H1 (cell line): ENCODE data around the gene GPER1. TPM values are rescaled to one million over a fixed set of nuclear protein-coding genes. Genes with fewer than 3 reads are reported as not detected.
A peak's percentile ranks its signal among the peaks of the same experiment; 100 is the strongest.

Experiments used
- CTCF ChIA-PET: fragments of 300-600 bp; sonication (Branson Sonifier 250); formaldehyde crosslinking; loops from one replicate; lab custom pipeline; 2021; ENCODE audit not compliant: partially characterized antibody; lab: Charles Lee
- POLR2A ChIA-PET: fragments of 300-600 bp; sonication (Branson Sonifier 250); formaldehyde crosslinking; loops from one replicate; lab custom pipeline; 2021; ENCODE audit warnings: inconsistent platforms; ENCODE audit not compliant: partially characterized antibody; lab: Charles Lee
- DNase-seq, 2 experiments: peaks; one replicate each; pipeline versions ENCODE4 v3.0.0 to v3.0.0-alpha.2; 2010 to 2022; ENCODE audit warnings: low spot score in 2 of 2, low read depth in 1 of 2, mixed read lengths in 1 of 2
- FAIRE-seq: peaks from 2 replicates; lab custom pipeline; 2011; peaks lifted over from hg19 to GRCh38; lab: Jason Lieb, UNC
- H2AFZ ChIP-seq: 2 replicates; pipeline ENCODE4 v1.8.1; 2012; ENCODE audit warnings: low read length, inconsistent platforms
- H2AK5ac ChIP-seq: 2 replicates; pipeline ENCODE4 v1.6.1; 2013; ENCODE audit warnings: low read depth, low read length
- H2BK120ac ChIP-seq: replicated peaks from 2 replicates; pipeline ENCODE3; 2013; ENCODE audit warnings: low read depth, low read length, inconsistent platforms
- H2BK12ac ChIP-seq: 2 replicates; pipeline ENCODE4 v1.6.1; 2013; ENCODE audit warnings: low read depth, low read length
- H2BK15ac ChIP-seq: 2 replicates; pipeline ENCODE4 v1.6.1; 2013; ENCODE audit warnings: low read length
- H2BK20ac ChIP-seq: 2 replicates; pipeline ENCODE4 v1.6.1; 2013; ENCODE audit warnings: low read length
- H2BK5ac ChIP-seq: 2 replicates; pipeline ENCODE4 v1.6.1; 2013; ENCODE audit warnings: low read depth, low read length
- H3K14ac ChIP-seq: 2 replicates; pipeline ENCODE4 v1.6.1; 2013; ENCODE audit warnings: inconsistent platforms; ENCODE audit not compliant: insufficient read length
- H3K18ac ChIP-seq: 2 replicates; pipeline ENCODE4 v1.6.1; 2013; ENCODE audit warnings: low read length; ENCODE audit errors: extremely low read depth
- H3K23ac ChIP-seq: 2 replicates; pipeline ENCODE4 v1.6.1; 2013; ENCODE audit warnings: inconsistent platforms; ENCODE audit not compliant: insufficient read length
- H3K23me2 ChIP-seq: 2 replicates; pipeline ENCODE4 v1.6.1; 2013; ENCODE audit warnings: low read depth, low read length
- H3K27ac ChIP-seq: 2 replicates; pipeline ENCODE4 v1.6.1; 2011; ENCODE audit warnings: low read depth, low read length, inconsistent platforms
- H3K27me3 ChIP-seq, 4 experiments: replicated peaks in 1 of 4; 1 replicate in 1 of 4; 2 replicates in 3 of 4; pipeline versions ENCODE4 v1.6.1 to v1.8.1; 2011 to 2013; ENCODE audit warnings: low read length in 3 of 4, mild to moderate bottlenecking in 3 of 4, inconsistent platforms in 2 of 4, mixed read lengths in 2 of 4, moderate library complexity in 1 of 4; ENCODE audit not compliant: control insufficient read depth in 3 of 4, insufficient read depth in 3 of 4; ENCODE audit errors: extremely low read depth in 1 of 4
- H3K36me3 ChIP-seq, 4 experiments: 2 replicates each; pipeline versions ENCODE4 v1.6.1 to v1.8.1; 2011 to 2013; ENCODE audit warnings: mild to moderate bottlenecking in 4 of 4, low read length in 3 of 4, moderate library complexity in 2 of 4, control low read depth in 1 of 4, inconsistent platforms in 1 of 4; ENCODE audit not compliant: insufficient read depth in 4 of 4, control insufficient read depth in 2 of 4
- H3K4ac ChIP-seq: replicated peaks from 2 replicates; pipeline ENCODE3; 2013; ENCODE audit warnings: low read length, low read depth, mixed read lengths, inconsistent platforms; ENCODE audit not compliant: insufficient read length
- H3K4me1 ChIP-seq, 4 experiments: replicated peaks in 1 of 4; 1 replicate in 1 of 4; 2 replicates in 3 of 4; pipeline versions ENCODE4 v1.6.1 to v1.8.1; 2011 to 2013; ENCODE audit warnings: low read length in 3 of 4, inconsistent platforms in 2 of 4, mixed read lengths in 1 of 4; ENCODE audit not compliant: insufficient read depth in 4 of 4, control insufficient read depth in 3 of 4
- H3K4me2 ChIP-seq, 2 experiments: 2 replicates each; pipeline versions ENCODE4 v1.6.1 to v1.8.1; 2011 to 2013; ENCODE audit warnings: low read depth in 2 of 2, low read length in 2 of 2, control low read depth in 1 of 2, inconsistent platforms in 1 of 2, mild to moderate bottlenecking in 1 of 2; ENCODE audit not compliant: insufficient read depth in 1 of 2
- H3K4me3 ChIP-seq, 4 experiments: fragments of 200-600, 300-600 bp in 1 of 4; sonication (generic), shearing (Covaris generic), sonication (Bioruptor Twin) in 1 of 4; 2 replicates each; pipeline versions ENCODE4 v1.5.1 to v1.8.1; 2011 to 2016; ENCODE audit warnings: low read length in 4 of 4, low read depth in 3 of 4, control low read depth in 2 of 4, inconsistent platforms in 2 of 4, mild to moderate bottlenecking in 2 of 4, mixed read lengths in 1 of 4, moderate library complexity in 1 of 4; ENCODE audit not compliant: insufficient read depth in 2 of 4; ENCODE audit errors: extremely low read depth in 1 of 4
- H3K56ac ChIP-seq: replicated peaks from 2 replicates; pipeline ENCODE3; 2013; ENCODE audit warnings: low read depth, mild to moderate bottlenecking, mixed read lengths, low read length, inconsistent platforms; ENCODE audit not compliant: insufficient read length
- H3K79me1 ChIP-seq: 2 replicates; pipeline ENCODE4 v1.6.1; 2013; ENCODE audit warnings: low read depth, low read length, control low read depth
- H3K79me2 ChIP-seq, 2 experiments: 2 replicates each; pipeline versions ENCODE4 v1.6.1 to v1.8.1; 2012 to 2013; ENCODE audit warnings: low read length in 2 of 2, mild to moderate bottlenecking in 2 of 2, inconsistent platforms in 1 of 2; ENCODE audit not compliant: insufficient read depth in 2 of 2, control insufficient read depth in 1 of 2
- H3K9ac ChIP-seq, 4 experiments: replicated peaks in 1 of 4; 1 replicate in 1 of 4; 2 replicates in 3 of 4; pipeline versions ENCODE4 v1.6.1 to v1.8.1; 2011 to 2013; ENCODE audit warnings: low read depth in 3 of 4, low read length in 3 of 4, control low read depth in 2 of 4, mild to moderate bottlenecking in 2 of 4, moderate library complexity in 2 of 4, inconsistent platforms in 1 of 4; ENCODE audit errors: extremely low read depth in 1 of 4
- H3K9me3 ChIP-seq, 2 experiments: 2 replicates each; pipeline versions ENCODE4 v1.6.1 to v1.8.1; 2012 to 2013; ENCODE audit warnings: mild to moderate bottlenecking in 2 of 2, moderate library complexity in 2 of 2, control low read depth in 1 of 2, inconsistent platforms in 1 of 2, low read depth in 1 of 2, low read length in 1 of 2, mixed read lengths in 1 of 2; ENCODE audit not compliant: insufficient read depth in 2 of 2
- H4K20me1 ChIP-seq, 2 experiments: replicated peaks in 1 of 2; 2 replicates each; pipeline versions ENCODE3 to v1.8.1; 2011 to 2013; ENCODE audit warnings: inconsistent platforms in 2 of 2, low read length in 2 of 2, mild to moderate bottlenecking in 1 of 2; ENCODE audit not compliant: insufficient read depth in 2 of 2, control insufficient read depth in 1 of 2
- H4K5ac ChIP-seq: 2 replicates; pipeline ENCODE4 v1.6.1; 2013; ENCODE audit warnings: low read length, low read depth, mixed read lengths, inconsistent platforms; ENCODE audit not compliant: insufficient read length
- H4K8ac ChIP-seq: 2 replicates; pipeline ENCODE4 v1.8.0; 2013; ENCODE audit warnings: mild to moderate bottlenecking, moderate library complexity, low read length, inconsistent platforms; ENCODE audit not compliant: insufficient read depth; ENCODE audit errors: extremely low read depth
- H4K91ac ChIP-seq: replicated peaks from 2 replicates; pipeline ENCODE3; 2013; ENCODE audit warnings: low read length, mixed read lengths, inconsistent platforms; ENCODE audit not compliant: insufficient read length
- BRCA1 ChIP-seq: IDR thresholded peaks from 2 replicates; pipeline ENCODE4 v1.6.1; 2012; ENCODE audit warnings: low read depth, low read length, improper control_type of control experiment
- CBX8 ChIP-seq: fragments of 300-800, 300-1000 bp; sonication (generic); IDR thresholded peaks from 2 replicates; pipeline ENCODE4 v1.7.1; 2016; ENCODE audit warnings: low read depth, low read length, borderline replicate concordance
- EP300 ChIP-seq, 2 experiments: IDR thresholded peaks; 1 replicate in 1 of 2; 2 replicates in 1 of 2; pipeline ENCODE4 v1.6.1; 2011 to 2012; ENCODE audit warnings: low read depth in 2 of 2, low read length in 2 of 2, mild to moderate bottlenecking in 2 of 2, borderline replicate concordance in 1 of 2, inconsistent platforms in 1 of 2, moderate library complexity in 1 of 2
- KDM5A ChIP-seq: fragments of 200-600 bp; IDR thresholded peaks from 2 replicates; pipeline ENCODE4 v1.7.1; 2012; ENCODE audit warnings: mild to moderate bottlenecking, low read length, inconsistent platforms, mixed read lengths
- SIN3A ChIP-seq, 2 experiments: IDR thresholded peaks in 1 of 2; conservative IDR thresholded peaks in 1 of 2; 2 replicates each; pipeline ENCODE4 v1.6.1; 2011 to 2012; ENCODE audit warnings: low read length in 2 of 2, improper control_type of control experiment in 1 of 2, low read depth in 1 of 2, mild to moderate bottlenecking in 1 of 2
- SIX5 ChIP-seq: IDR thresholded peaks from 2 replicates; pipeline ENCODE4 v1.6.1; 2011; ENCODE audit warnings: mild to moderate bottlenecking, low read depth, low read length
- SP2 ChIP-seq: IDR thresholded peaks from 2 replicates; pipeline ENCODE4 v1.6.1; 2012; ENCODE audit warnings: mild to moderate bottlenecking, low read length, inconsistent platforms
- SP4 ChIP-seq: IDR thresholded peaks from 2 replicates; pipeline ENCODE4 v1.6.1; 2012; ENCODE audit warnings: low read length, inconsistent platforms
- SRF ChIP-seq: IDR thresholded peaks from 2 replicates; pipeline ENCODE4 v1.6.1; 2011; ENCODE audit warnings: mild to moderate bottlenecking, low read depth, low read length, moderate library complexity
- TAF7 ChIP-seq: optimal IDR thresholded peaks from 2 replicates; pipeline ENCODE3; 2011; ENCODE audit warnings: low read depth, mild to moderate bottlenecking, inconsistent platforms, low read length, moderate library complexity, borderline replicate concordance
- TCF12 ChIP-seq: IDR thresholded peaks from 2 replicates; pipeline ENCODE4 v1.6.1; 2011; ENCODE audit warnings: low read depth, mild to moderate bottlenecking, low read length
- WGBS, 2 experiments: shearing (Covaris generic) in 1 of 2; methylation state at CpG; one replicate each; pipeline versions ENCODE4 v1.1.6 to v1.1.7; 2013 to 2015; ENCODE audit warnings: low lambda C conversion rate in 2 of 2, mixed read lengths in 2 of 2, inconsistent platforms in 1 of 2, low coverage in 1 of 2, missing lambda C conversion rate in 1 of 2; ENCODE audit not compliant: insufficient replicate concordance in 2 of 2, insufficient coverage in 1 of 2, insufficient read length in 1 of 2; ENCODE audit errors: extremely low coverage in 1 of 2, missing lambda C conversion rate in 1 of 2; 5-methylcytosine and 5-hydroxymethylcytosine counted together
- polyA plus RNA-seq, 7 experiments: library from polyadenylated mRNA; depleted of rRNA in 3 of 7; stranded (reverse) in 5 of 7; unstranded in 2 of 7; fragments of >200 nt in 5 of 7; fragments of 200-250 nt in 2 of 7; gene quantifications; 1 replicate in 5 of 7; 2 replicates in 1 of 7; 4 replicates in 1 of 7; pipeline versions ENCODE4 v1.2.1 to v1.2.3, GENCODE V29; 2011 to 2013; ENCODE audit warnings: missing spikeins in 2 of 7, mixed read lengths in 2 of 7
- total RNA-seq: library from RNA; stranded (reverse); fragmentation: NEBNext Ultra II Directional; extraction: Animal tissue kit (Norgen Biotek cat#: 25700); gene quantifications from 2 replicates; pipeline ENCODE4 v1.2.1, GENCODE V29; 2021
- TF ChIP-seq, protein P1 (sequence below): IDR thresholded peaks from 2 replicates; pipeline ENCODE4 v1.6.1; 2011; ENCODE audit warnings: low read length, improper control_type of control experiment

Gene GPER1
- total and polyA plus RNA-seq, 2 of the 8 experiments (the other 6 are each of a cell fraction or from before 2014, with no cell fraction given): 0.24 to 0.47 TPM

DNA sequence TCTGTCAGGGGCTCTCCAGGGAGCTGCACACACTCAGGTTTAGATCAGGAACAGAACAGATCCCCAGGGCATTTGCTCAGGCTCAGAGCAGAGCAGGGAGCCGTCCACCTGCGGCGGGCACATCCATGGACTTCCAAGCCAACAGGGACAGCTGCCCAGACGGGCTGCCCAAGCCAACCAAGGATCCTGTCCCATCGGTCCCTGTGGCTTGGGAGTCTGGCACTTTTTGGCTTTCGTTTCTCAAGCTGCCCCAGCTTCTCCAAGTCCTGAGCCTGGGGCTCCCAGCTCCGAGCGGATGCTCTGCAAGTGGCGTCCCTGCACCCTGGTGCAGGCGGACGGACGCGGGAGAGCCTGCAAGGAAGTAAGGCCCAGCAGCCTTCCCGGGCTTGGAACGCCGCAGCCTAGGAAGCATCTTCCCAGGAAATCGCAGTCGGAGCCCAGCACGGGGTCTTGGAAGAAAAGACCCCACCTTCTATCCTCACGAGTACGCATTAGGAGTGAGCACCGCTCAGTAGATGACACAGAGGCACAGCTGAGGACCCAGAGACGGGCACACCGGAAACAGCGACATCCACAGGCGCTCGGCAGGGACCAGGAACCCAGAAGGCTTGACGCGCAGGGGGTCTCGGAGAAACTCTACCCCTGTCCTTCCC lies 37.5 kb upstream of the GPER1 start:
- H2BK12ac ChIP-seq: no peak overlapping the region
- no peak for TF ChIP-seq SP4
- TF ChIP-seq, protein P1, sequence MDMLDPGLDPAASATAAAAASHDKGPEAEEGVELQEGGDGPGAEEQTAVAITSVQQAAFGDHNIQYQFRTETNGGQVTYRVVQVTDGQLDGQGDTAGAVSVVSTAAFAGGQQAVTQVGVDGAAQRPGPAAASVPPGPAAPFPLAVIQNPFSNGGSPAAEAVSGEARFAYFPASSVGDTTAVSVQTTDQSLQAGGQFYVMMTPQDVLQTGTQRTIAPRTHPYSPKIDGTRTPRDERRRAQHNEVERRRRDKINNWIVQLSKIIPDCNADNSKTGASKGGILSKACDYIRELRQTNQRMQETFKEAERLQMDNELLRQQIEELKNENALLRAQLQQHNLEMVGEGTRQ: no peak
- TF ChIP-seq KDM5A: no peak
- no peak for TF ChIP-seq SRF
- no peak for TF ChIP-seq EP300 (IDR thresholded peaks at IDR 0.05; ENCODE audit: borderline replicate concordance in 1 of 2, low read depth in 2 of 2, low read length in 2 of 2)
- no peak for TF ChIP-seq CBX8
- no peak for TF ChIP-seq TCF12
- TF ChIP-seq TAF7: no peak
- no peak for TF ChIP-seq SIX5
- no peak for TF ChIP-seq BRCA1
- TF ChIP-seq SIN3A (conservative IDR thresholded peaks at IDR 0.05 in 1 of 2, IDR thresholded peaks at IDR 0.05 in 1 of 2; ENCODE audit: low read depth in 1 of 2, low read length in 2 of 2): no peak
- no peak for TF ChIP-seq SP2

More for the DNA sequence above, 37.5 kb upstream of the GPER1 start:
- Histone ChIP-seq H2BK120ac (no peak overlapping the region), H4K5ac (no peak overlapping the region), H3K36me3 (no peaks in the 10 kb centered on the region), H3K4ac (no peak overlapping the region), H3K23ac (no peak overlapping the region), H2BK15ac (no peak overlapping the region), H4K8ac (peak overlapping the region; percentile 28), H3K79me2 (no peaks in the 10 kb centered on the region), H3K4me1 (peaks cover 3 to 24% (median 12%) of the 10 kb centered on the region in 4 experiments), H2AK5ac (no peak overlapping the region), H3K9ac (no peak overlapping the region), H3K27ac (no peak overlapping the region), H3K18ac (no peak overlapping the region), H3K14ac (no peak overlapping the region), H3K4me3 (no peak overlapping the region), H2BK20ac (no peak overlapping the region), H3K79me1 (peaks cover 2% of the 10 kb centered on the region; the same call in 1 of the 2 replicates), H3K23me2 (no peaks in the 10 kb centered on the region), H2BK5ac (no peak overlapping the region), H4K20me1 (peaks cover 0 to 8% of the 10 kb centered on the region in 2 experiments), H2AFZ (no peak overlapping the region), H3K9me3 (no peaks in the 10 kb centered on the region), H3K56ac (no peak overlapping the region), H4K91ac (peak overlapping the region; percentile 17), H3K27me3 (no peaks in the 10 kb centered on the region), H3K4me2 (no peak overlapping the region)
- CTCF ChIA-PET: interaction anchor here (0.8 to 6.2 kb wide), 10 partner anchors 8 to 78 kb away, joined by 3 to 46 read pairs (median 4); no protein-coding TSS in a partner anchor
- WGBS, 2 experiments: 87% methylated on average over 27 of the region's 30 CpGs; no CpG with 5 or more reads in 1 of the 2 experiments
- POLR2A ChIA-PET: interaction anchor here (1.1 to 1.8 kb wide), 2 partner anchors 57 to 112 kb away, joined by 3 to 7 read pairs; no protein-coding TSS in a partner anchor
- no peak for DNase-seq
- no peak for FAIRE-seq
